BJ (cell line): ENCODE results near the gene ASCL5. TPM values are rescaled to one million over a fixed set of nuclear protein-coding genes. Genes with fewer than 3 reads are reported as not detected.
"Not testable (repeated sequence)": the region's sequence is repeated elsewhere in the genome, so short reads cannot be mapped to it uniquely, and the experiment has no call there.

Experiments used
- CTCF ChIA-PET: fragments of 350-600 bp; formaldehyde crosslinking; extraction: SDS; loops from one replicate; lab custom pipeline; 2021; ENCODE audit warnings: antibody characterized with exemption, inconsistent platforms; lab: Yijun Ruan, JAX
- POLR2A ChIA-PET: fragments of 300-600 bp; sonication (Branson Sonifier 250); formaldehyde crosslinking; extraction: SDS; loops from one replicate; lab custom pipeline; 2021; ENCODE audit warnings: antibody characterized with exemption; lab: Charles Lee
- DNase-seq: peaks from one replicate; pipeline ENCODE4 v3.0.0-alpha.2; 2011; ENCODE audit warnings: low read depth
- H3K27me3 ChIP-seq: 2 replicates; pipeline ENCODE4 v1.6.0; 2011; ENCODE audit warnings: low read length; ENCODE audit not compliant: control insufficient read depth, insufficient read depth
- H3K36me3 ChIP-seq: 2 replicates; pipeline ENCODE4 v1.5.1; 2011; ENCODE audit warnings: low read length; ENCODE audit not compliant: control insufficient read depth, insufficient read depth
- H3K4me3 ChIP-seq: 2 replicates; pipeline ENCODE4 v1.5.1; 2011; ENCODE audit warnings: low read depth, mild to moderate bottlenecking, control low read depth, low read length
- CTCF ChIP-seq: IDR thresholded peaks from 2 replicates; pipeline ENCODE4 v1.5.1; 2011; ENCODE audit warnings: low read depth, mild to moderate bottlenecking, control low read depth, inconsistent platforms, low read length, moderate library complexity; ENCODE audit not compliant: insufficient read depth
- polyA plus RNA-seq: library from polyadenylated mRNA; depleted of rRNA; stranded (reverse); fragments of >200 nt; gene quantifications from 2 replicates; pipeline ENCODE4 v1.2.3, GENCODE V29; 2011

The ASCL5 gene
- polyA plus RNA-seq, 1 experiment = 0.06 TPM

GRCh38 chr1:201167041-201167991 lies 40.3 kb upstream of the ASCL5 start:
- ChIA-PET CTCF (interaction anchor here (0.9 to 1.7 kb wide), 5 partner anchors 8 to 55 kb away, joined by 3 to 6 read pairs (median 3); no protein-coding TSS in a partner anchor), POLR2A (no interaction called here)
- DNase-seq = no peak
- TF ChIP-seq CTCF = no peak
- Histone ChIP-seq H3K4me3 (no peak overlapping the region), H3K27me3 (peaks cover 11% of the 10 kb centered on the region), H3K36me3 (no peaks in the 10 kb centered on the region)

- ChIA-PET CTCF (interaction anchor here (1.8 kb wide), 1 partner anchor 15 kb away, joined by 3 read pairs; no protein-coding TSS in a partner anchor), POLR2A (no interaction called here)
- no peak for DNase-seq
- no peaks in the 10 kb centered on the region for H3K36me3 ChIP-seq
- peaks cover 13% of the 10 kb centered on the region for H3K27me3 ChIP-seq
- no peak overlapping the region for H3K4me3 ChIP-seq
- TF ChIP-seq CTCF = no peak
Measured at GRCh38 chr1:201164645-201165044, 37.7 kb upstream of the ASCL5 start.

- DNase-seq = no peak
- CTCF ChIA-PET = interaction anchor here (1.8 kb wide), 1 partner anchor 14 kb away, joined by 3 read pairs; no protein-coding TSS in a partner anchor
Measured at GRCh38 chr1:201163707-201164106, 36.7 kb upstream of the ASCL5 start.

GRCh38 chr1:201163036-201163435 lies 36.1 kb upstream of the ASCL5 start:
- H3K4me3 ChIP-seq, DNase-seq, H3K36me3 ChIP-seq, POLR2A ChIA-PET: not testable (repeated sequence)
- H3K27me3 ChIP-seq = peaks cover 17% of the 10 kb centered on the region
- CTCF ChIA-PET = interaction anchor here (1.8 kb wide), 1 partner anchor 13 kb away, joined by 3 read pairs; no protein-coding TSS in a partner anchor

More at GRCh38 chr1:201163707-201164106, 36.7 kb upstream of the ASCL5 start:
- POLR2A ChIA-PET = no interaction called here
- no peak for TF ChIP-seq CTCF
- Histone ChIP-seq H3K36me3 (no peaks in the 10 kb centered on the region), H3K4me3 (no peak overlapping the region), H3K27me3 (peaks cover 16% of the 10 kb centered on the region)

- ChIA-PET POLR2A (no interaction called here), CTCF (interaction anchor here (1.5 to 2.1 kb wide), 2 partner anchors 10 to 26 kb away, joined by 3 to 6 read pairs; no protein-coding TSS in a partner anchor)
- Histone ChIP-seq H3K4me3 (no peak overlapping the region), H3K36me3 (no peaks in the 10 kb centered on the region), H3K27me3 (peaks cover 12% of the 10 kb centered on the region)
- no peak for DNase-seq
- no peak for TF ChIP-seq CTCF
Measured at GRCh38 chr1:201157949-201158348, 31.0 kb upstream of the ASCL5 start.
